Omental fat pad (tissue), 4 donors: Measurements from ENCODE around the gene TRIM32. TPM values are rescaled to one million over a fixed set of nuclear protein-coding genes. Genes with fewer than 3 reads are reported as not detected.

ENCODE experiments used
- ATAC-seq: fragments of 150-250 bp; one replicate; pipeline ENCODE4 v1.9.1; 2016; ENCODE audit warnings: mild to moderate bottlenecking, moderate library complexity; ENCODE audit not compliant: low FRiP score
- DNase-seq: peaks from one replicate; pipeline ENCODE4 v3.0.0-alpha.2; 2019; ENCODE audit warnings: low spot score
- CTCF ChIP-seq, 3 donors: fragments of 450-650 bp; IDR thresholded peaks; one replicate each; pipeline ENCODE4 v1.5.1; 2016 to 2017; ENCODE audit warnings: antibody characterized with exemption in 3 of 3, mild to moderate bottlenecking in 3 of 3, moderate library complexity in 2 of 3
- total RNA-seq, 4 donors: library from RNA; depleted of rRNA; stranded (reverse); fragments of >200 nt; gene quantifications; one replicate each; pipeline ENCODE4 v1.1.0, GENCODE V29; 2016

The TRIM32 gene
- total RNA-seq, 4 donors from 2014 or later = 9.5 to 22.4 (median 15.5) TPM

- no peak for TF ChIP-seq CTCF (IDR thresholded peaks at IDR 0.05)
- DNase-seq (no peak), ATAC-seq (no peak)
Observed at GRCh38 chr9:116717150-116717549, 30.0 kb downstream of the TRIM32 start.

- no peak for DNase-seq
- no peak for ATAC-seq
- TF ChIP-seq CTCF (IDR thresholded peaks at IDR 0.05) = no peak
Observed at GRCh38 chr9:116718111-116718510, 31.0 kb downstream of the TRIM32 start.

- no peak for ATAC-seq
- DNase-seq = no peak
- TF ChIP-seq CTCF (IDR thresholded peaks at IDR 0.05) = no peak
Observed at GRCh38 chr9:116720111-116720510, 33.0 kb downstream of the TRIM32 start.

GRCh38 chr9:116721411-116721810, 34.3 kb downstream of the TRIM32 start:
- DNase-seq = no peak

GRCh38 chr9:116721944-116722343, 34.8 kb downstream of the TRIM32 start:
- ATAC-seq = no peak
- TF ChIP-seq CTCF (IDR thresholded peaks at IDR 0.05) = no peak
- no peak for DNase-seq

More at GRCh38 chr9:116721411-116721810, 34.3 kb downstream of the TRIM32 start:
- no peak for TF ChIP-seq CTCF (IDR thresholded peaks at IDR 0.05)
- ATAC-seq = no peak

- ATAC-seq = no peak
- no peak for TF ChIP-seq CTCF (IDR thresholded peaks at IDR 0.05)
Observed at GRCh38 chr9:116724123-116724522, 37.0 kb downstream of the TRIM32 start.

GRCh38 chr9:116726602-116727001, 39.5 kb downstream of the TRIM32 start:
- DNase-seq = no peak
- TF ChIP-seq CTCF (IDR thresholded peaks at IDR 0.05) = no peak
- ATAC-seq = no peak

More at GRCh38 chr9:116724123-116724522, 37.0 kb downstream of the TRIM32 start:
- DNase-seq = no peak
